Karpas-422 (cell line): ENCODE measurements around the gene PIP4K2A. TPM values are rescaled to one million over a fixed set of nuclear protein-coding genes. Genes with fewer than 3 reads are reported as not detected.

Source experiments
- DNase-seq: peaks from one replicate; pipeline ENCODE4 v3.0.0-alpha.2; 2015
- H2AFZ ChIP-seq: fragments of 200-600 bp; sonication (generic); 2 replicates; pipeline ENCODE4 v1.6.1; 2014; ENCODE audit warnings: antibody characterized with exemption, low read length, mixed read lengths
- H3K27ac ChIP-seq: fragments of 200-600 bp; sonication (generic); 2 replicates; pipeline ENCODE4 v1.5.1; 2014; ENCODE audit warnings: mild to moderate bottlenecking, low read length, moderate library complexity
- H3K27me3 ChIP-seq: fragments of 200-600 bp; sonication (generic); 2 replicates; pipeline ENCODE4 v1.6.1; 2014; ENCODE audit warnings: low read length, mixed read lengths
- H3K36me3 ChIP-seq: fragments of 200-600 bp; sonication (generic); 2 replicates; pipeline ENCODE4 v1.6.1; 2014; ENCODE audit warnings: low read length, mixed read lengths; ENCODE audit not compliant: insufficient read depth
- H3K4me1 ChIP-seq: fragments of 200-600 bp; sonication (generic); 2 replicates; pipeline ENCODE4 v1.6.1; 2014; ENCODE audit warnings: mild to moderate bottlenecking, low read length, mixed read lengths
- H3K4me2 ChIP-seq: fragments of 200-600 bp; sonication (generic); 2 replicates; pipeline ENCODE4 v1.6.1; 2014; ENCODE audit warnings: low read length, low read depth, mild to moderate bottlenecking; ENCODE audit not compliant: poor library complexity, severe bottlenecking
- H3K4me3 ChIP-seq: fragments of 200-600 bp; sonication (generic); 2 replicates; pipeline ENCODE4 v1.5.1; 2014; ENCODE audit warnings: mild to moderate bottlenecking, antibody characterized with exemption, low read length, mixed read lengths
- H3K79me2 ChIP-seq: fragments of 200-600 bp; sonication (generic); 2 replicates; pipeline ENCODE4 v1.6.1; 2014; ENCODE audit warnings: mild to moderate bottlenecking, low read length, mixed read lengths
- H3K9ac ChIP-seq: fragments of 200-600 bp; sonication (generic); 2 replicates; pipeline ENCODE4 v1.6.0; 2014; ENCODE audit warnings: low read length
- H3K9me2 ChIP-seq: fragments of 200-600 bp; sonication (generic), shearing (Covaris generic); replicated peaks from 2 replicates; pipeline ENCODE4 v1.6.0; 2014; ENCODE audit warnings: mild to moderate bottlenecking, low read length, moderate library complexity; ENCODE audit not compliant: insufficient read depth
- H3K9me3 ChIP-seq: fragments of 300-700, 200-600 bp; sonication (generic); 2 replicates; pipeline ENCODE4 v1.6.1; 2014; ENCODE audit warnings: low read length, mixed read lengths
- H4K20me1 ChIP-seq: fragments of 200-600 bp; sonication (generic); 2 replicates; pipeline ENCODE4 v1.6.1; 2014; ENCODE audit warnings: mild to moderate bottlenecking, antibody characterized with exemption, low read length, low read depth; ENCODE audit not compliant: insufficient read depth
- total RNA-seq: library from RNA; depleted of rRNA; stranded (reverse); fragments of >200 nt; shearing (Covaris generic); gene quantifications from 2 replicates; pipeline ENCODE4 v1.2.3, GENCODE V29; 2014; ENCODE audit warnings: low replicate concordance

PIP4K2A gene
- total RNA-seq, 1 experiment from 2014 or later = 32.6 TPM

- H3K4me1 ChIP-seq = peaks cover 14% of the 10 kb centered on the region
- peaks cover 24% of the 10 kb centered on the region for H3K79me2 ChIP-seq
- H3K27ac ChIP-seq = no peak overlapping the region
Measured at GRCh38 chr10:22708772-22709171, 5.6 kb downstream of the PIP4K2A start.

GRCh38 chr10:22705527-22705926 lies 8.9 kb downstream of the PIP4K2A start:
- Histone ChIP-seq H3K4me1 (peaks cover 8% of the 10 kb centered on the region), H3K9ac (no peak overlapping the region), H3K27me3 (no peaks in the 10 kb centered on the region), H3K79me2 (peaks cover 18% of the 10 kb centered on the region), H3K4me2 (no peak overlapping the region), H4K20me1 (peaks cover 92% of the 10 kb centered on the region), H3K27ac (no peak overlapping the region), H3K4me3 (no peak overlapping the region), H3K9me3 (no peaks in the 10 kb centered on the region), H2AFZ (no peak overlapping the region), H3K36me3 (no peaks in the 10 kb centered on the region), H3K9me2 (no peaks in the 10 kb centered on the region)
- no peak for DNase-seq

More at GRCh38 chr10:22708772-22709171, 5.6 kb downstream of the PIP4K2A start:
- Histone ChIP-seq H3K36me3 (no peaks in the 10 kb centered on the region), H3K4me3 (no peak overlapping the region), H3K4me2 (no peak overlapping the region), H2AFZ (no peak overlapping the region), H3K27me3 (no peaks in the 10 kb centered on the region), H3K9ac (no peak overlapping the region), H3K9me2 (no peaks in the 10 kb centered on the region), H4K20me1 (peaks cover 92% of the 10 kb centered on the region), H3K9me3 (no peaks in the 10 kb centered on the region)
- no peak for DNase-seq

- H3K27ac ChIP-seq = no peak overlapping the region
- H3K36me3 ChIP-seq = no peaks in the 10 kb centered on the region
- H3K79me2 ChIP-seq = peaks cover 13% of the 10 kb centered on the region
- H2AFZ ChIP-seq = no peak overlapping the region
- peaks cover 92% of the 10 kb centered on the region for H4K20me1 ChIP-seq
- H3K4me3 ChIP-seq = no peak overlapping the region
- no peaks in the 10 kb centered on the region for H3K27me3 ChIP-seq
- no peak overlapping the region for H3K4me2 ChIP-seq
- H3K9ac ChIP-seq = no peak overlapping the region
- H3K9me2 ChIP-seq = no peaks in the 10 kb centered on the region
- no peak for DNase-seq
- peaks cover 8% of the 10 kb centered on the region for H3K4me1 ChIP-seq
- H3K9me3 ChIP-seq = no peaks in the 10 kb centered on the region
Measured at GRCh38 chr10:22704942-22705341, 9.4 kb downstream of the PIP4K2A start.

- Histone ChIP-seq H3K4me2 (no peak overlapping the region), H3K4me1 (peaks cover 8% of the 10 kb centered on the region), H3K27me3 (no peaks in the 10 kb centered on the region), H2AFZ (no peak overlapping the region), H4K20me1 (peaks cover 91% of the 10 kb centered on the region), H3K9me3 (no peaks in the 10 kb centered on the region), H3K4me3 (no peak overlapping the region), H3K27ac (no peak overlapping the region), H3K9ac (no peak overlapping the region), H3K9me2 (no peaks in the 10 kb centered on the region), H3K36me3 (no peaks in the 10 kb centered on the region), H3K79me2 (peaks cover 13% of the 10 kb centered on the region)
- no peak for DNase-seq
Measured at GRCh38 chr10:22704471-22704911, 9.9 kb downstream of the PIP4K2A start.

- DNase-seq = no peak
Measured at GRCh38 chr10:22702348-22702747, 12.0 kb downstream of the PIP4K2A start.

GRCh38 chr10:22701132-22701826 lies 13.1 kb downstream of the PIP4K2A start:
- Histone ChIP-seq H3K27me3 (no peaks in the 10 kb centered on the region), H3K9me3 (no peaks in the 10 kb centered on the region), H4K20me1 (peaks cover 89% of the 10 kb centered on the region), H3K36me3 (no peaks in the 10 kb centered on the region), H3K27ac (no peak overlapping the region), H3K4me3 (no peak overlapping the region), H3K79me2 (peaks cover 11% of the 10 kb centered on the region), H3K9ac (no peak overlapping the region), H3K4me1 (peaks cover 8% of the 10 kb centered on the region), H3K4me2 (no peak overlapping the region), H2AFZ (no peak overlapping the region), H3K9me2 (no peaks in the 10 kb centered on the region)
- no peak for DNase-seq

More at GRCh38 chr10:22702348-22702747, 12.0 kb downstream of the PIP4K2A start:
- Histone ChIP-seq H3K4me2 (no peak overlapping the region), H3K79me2 (peaks cover 11% of the 10 kb centered on the region), H3K4me3 (no peak overlapping the region), H2AFZ (no peak overlapping the region), H3K9me2 (no peaks in the 10 kb centered on the region), H4K20me1 (peaks cover 92% of the 10 kb centered on the region), H3K27ac (no peak overlapping the region), H3K9ac (no peak overlapping the region), H3K36me3 (no peaks in the 10 kb centered on the region), H3K4me1 (peaks cover 8% of the 10 kb centered on the region), H3K9me3 (no peaks in the 10 kb centered on the region), H3K27me3 (no peaks in the 10 kb centered on the region)

- H2AFZ ChIP-seq = no peak overlapping the region
- H4K20me1 ChIP-seq = peaks cover 90% of the 10 kb centered on the region
- H3K9me3 ChIP-seq = no peaks in the 10 kb centered on the region
- H3K4me3 ChIP-seq = no peak overlapping the region
- no peaks in the 10 kb centered on the region for H3K9me2 ChIP-seq
- H3K4me1 ChIP-seq = peaks cover 8% of the 10 kb centered on the region
- no peaks in the 10 kb centered on the region for H3K27me3 ChIP-seq
- no peak overlapping the region for H3K4me2 ChIP-seq
- no peaks in the 10 kb centered on the region for H3K36me3 ChIP-seq
- peaks cover 8% of the 10 kb centered on the region for H3K79me2 ChIP-seq
- no peak overlapping the region for H3K27ac ChIP-seq
- H3K9ac ChIP-seq = no peak overlapping the region
- DNase-seq = no peak
Measured at GRCh38 chr10:22700489-22700888, 13.9 kb downstream of the PIP4K2A start.

- no peaks in the 10 kb centered on the region for H3K9me2 ChIP-seq
- no peak overlapping the region for H2AFZ ChIP-seq
- no peaks in the 10 kb centered on the region for H3K9me3 ChIP-seq
- no peak for DNase-seq
- H3K4me1 ChIP-seq = peaks cover 8% of the 10 kb centered on the region
- no peaks in the 10 kb centered on the region for H3K27me3 ChIP-seq
- no peak overlapping the region for H3K4me2 ChIP-seq
- H3K27ac ChIP-seq = no peak overlapping the region
- no peaks in the 10 kb centered on the region for H3K36me3 ChIP-seq
- peaks cover 88% of the 10 kb centered on the region for H4K20me1 ChIP-seq
- peaks cover 8% of the 10 kb centered on the region for H3K79me2 ChIP-seq
- no peak overlapping the region for H3K9ac ChIP-seq
- no peak overlapping the region for H3K4me3 ChIP-seq
Measured at GRCh38 chr10:22699976-22700375, 14.4 kb downstream of the PIP4K2A start.
